ENCODE data around the gene PARP3.
A peak's percentile ranks its signal among the peaks of the same experiment; 100 is the strongest.

PARP3 gene

DNA sequence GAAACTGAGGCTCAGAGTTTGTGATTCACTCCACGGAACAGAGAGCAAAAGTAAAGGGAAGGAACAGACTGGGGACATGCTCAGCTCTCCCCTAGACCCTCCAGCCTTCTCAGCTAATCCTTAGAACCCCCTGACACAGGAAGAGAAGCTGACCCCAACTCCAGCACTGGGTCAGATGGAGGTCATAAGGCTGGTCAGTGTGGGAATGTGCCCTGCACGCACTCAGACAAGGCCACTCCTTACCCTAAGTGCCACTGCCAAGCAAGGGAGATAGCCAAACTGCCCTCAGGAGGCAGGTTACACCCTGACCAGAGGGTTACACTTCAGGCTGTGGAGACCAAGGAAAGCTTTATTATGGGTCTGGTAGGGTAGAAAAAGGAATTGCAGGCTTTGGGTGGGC, 52.4 kb downstream of the PARP3 start:
- DNase-seq = no peak
- H3K9me3 ChIP-seq = no peaks in the 10 kb centered on the region
- H3K4me3 ChIP-seq = peak overlapping the region in 1 of 2 donors; percentile 92
- peaks cover 14 to 42% (median 36%) of the 10 kb centered on the region in 3 donors for H3K36me3 ChIP-seq
- H3K4me1 ChIP-seq = peaks cover 0 to 27% (median 21%) of the 10 kb centered on the region in 4 donors
- H3K27ac ChIP-seq = peak overlapping the region; percentile 85 to 92
- TF ChIP-seq, protein P1, sequence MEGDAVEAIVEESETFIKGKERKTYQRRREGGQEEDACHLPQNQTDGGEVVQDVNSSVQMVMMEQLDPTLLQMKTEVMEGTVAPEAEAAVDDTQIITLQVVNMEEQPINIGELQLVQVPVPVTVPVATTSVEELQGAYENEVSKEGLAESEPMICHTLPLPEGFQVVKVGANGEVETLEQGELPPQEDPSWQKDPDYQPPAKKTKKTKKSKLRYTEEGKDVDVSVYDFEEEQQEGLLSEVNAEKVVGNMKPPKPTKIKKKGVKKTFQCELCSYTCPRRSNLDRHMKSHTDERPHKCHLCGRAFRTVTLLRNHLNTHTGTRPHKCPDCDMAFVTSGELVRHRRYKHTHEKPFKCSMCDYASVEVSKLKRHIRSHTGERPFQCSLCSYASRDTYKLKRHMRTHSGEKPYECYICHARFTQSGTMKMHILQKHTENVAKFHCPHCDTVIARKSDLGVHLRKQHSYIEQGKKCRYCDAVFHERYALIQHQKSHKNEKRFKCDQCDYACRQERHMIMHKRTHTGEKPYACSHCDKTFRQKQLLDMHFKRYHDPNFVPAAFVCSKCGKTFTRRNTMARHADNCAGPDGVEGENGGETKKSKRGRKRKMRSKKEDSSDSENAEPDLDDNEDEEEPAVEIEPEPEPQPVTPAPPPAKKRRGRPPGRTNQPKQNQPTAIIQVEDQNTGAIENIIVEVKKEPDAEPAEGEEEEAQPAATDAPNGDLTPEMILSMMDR (IDR thresholded peaks at IDR 0.05) = no peak
- intact Hi-C loops (cut with DNase I; ENCODE audit: low total_unique reads) = no loop called here
- peaks cover 0 to 15% of the 10 kb centered on the region in 2 donors for H3K27me3 ChIP-seq

DNA sequence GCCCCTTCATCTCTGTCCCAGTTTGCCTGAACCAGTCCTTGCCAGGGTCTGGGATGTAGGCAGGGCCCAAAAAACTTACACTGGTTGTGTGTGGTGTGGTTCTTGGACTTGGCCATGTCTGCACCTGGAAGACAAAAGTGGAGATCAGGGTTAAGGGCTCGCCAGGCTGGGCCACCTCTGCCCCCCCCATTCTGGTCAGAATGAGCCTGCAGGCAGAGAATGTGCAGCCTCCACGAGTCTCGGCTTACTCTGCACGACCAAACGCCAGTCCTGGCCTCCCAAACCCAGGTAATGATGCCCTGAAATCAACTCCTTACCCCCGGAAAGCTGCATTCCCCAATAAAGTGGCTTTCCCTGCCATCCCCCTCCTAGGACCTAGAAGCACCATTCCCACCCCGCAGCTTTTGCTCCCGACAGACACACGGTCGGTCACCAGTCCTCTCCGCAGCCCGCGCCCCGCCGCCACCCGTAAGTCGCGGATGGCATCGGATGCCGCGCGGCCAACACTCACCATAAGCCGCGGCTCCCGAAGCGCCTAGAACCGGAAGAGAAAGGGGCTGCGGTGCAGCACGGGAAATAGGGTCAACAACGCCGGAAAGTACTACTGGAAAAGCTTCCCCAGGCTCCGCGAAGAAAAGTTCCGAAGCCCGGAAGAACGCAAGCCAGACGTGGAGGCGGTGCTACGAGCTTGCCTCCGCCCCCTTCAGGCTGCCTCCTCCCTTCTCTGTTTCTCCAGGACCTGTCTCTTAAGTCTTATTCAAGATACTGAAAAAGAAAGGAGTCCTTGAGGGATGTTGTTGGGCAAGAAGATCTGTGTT, 53.4 kb downstream of the PARP3 start, which contains the start of gene RPL29:
Gene RPL29 (minus strand): TSS at position 550 of the 818 bp plus-strand sequence. CDS start 434 bp downstream, at position 116.
- peaks cover 0 to 24% of the 10 kb centered on the region in 2 donors for H3K27me3 ChIP-seq
- intact Hi-C loops (cut with DNase I; ENCODE audit: low total_unique reads) = no loop called here
- H3K9me3 ChIP-seq = no peaks in the 10 kb centered on the region
- peak within 1 kb of the TSS; percentile 85 to 92 for H3K27ac ChIP-seq
- peaks cover 0 to 26% (median 15%) of the 10 kb centered on the region in 4 donors for H3K4me1 ChIP-seq
- peak; percentile 89 to 95 for DNase-seq
- TF ChIP-seq, protein P1 (IDR thresholded peaks at IDR 0.05) = peak in 1 of 2 experiments; percentile 9
- peaks cover 14 to 42% (median 36%) of the 10 kb centered on the region in 3 donors for H3K36me3 ChIP-seq
- peak within 1 kb of the TSS; percentile 58 to 92 for H3K4me3 ChIP-seq

DNA sequence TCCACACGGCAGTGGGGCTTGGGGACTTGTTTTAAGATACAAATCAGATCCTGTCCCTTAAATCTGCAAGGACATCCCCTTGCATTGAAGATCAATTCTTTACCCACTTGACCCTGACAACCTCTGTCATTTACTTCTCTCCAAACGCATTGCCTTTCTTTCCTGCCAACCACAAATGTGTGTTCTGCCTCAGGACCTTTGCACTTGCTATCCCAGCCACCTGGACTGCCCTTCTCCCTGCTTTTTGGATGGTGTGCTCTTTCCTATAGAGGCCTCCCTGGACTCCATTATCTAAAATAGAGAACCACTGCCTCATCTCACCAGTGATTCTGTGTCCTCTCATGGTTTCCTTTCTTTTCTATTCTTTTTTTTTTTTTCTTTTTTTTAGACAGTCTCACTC, 55.0 kb downstream of the PARP3 start:
- H3K4me1 ChIP-seq = peaks cover 0 to 29% (median 15%) of the 10 kb centered on the region in 4 donors
- H3K9me3 ChIP-seq = no peaks in the 10 kb centered on the region
- DNase-seq = no peak
- H3K4me3 ChIP-seq = no peak overlapping the region
- intact Hi-C loops (cut with DNase I; ENCODE audit: low total_unique reads) = no loop called here
- H3K27me3 ChIP-seq = peaks cover 0 to 29% of the 10 kb centered on the region in 2 donors
- no peak overlapping the region for H3K27ac ChIP-seq
- H3K36me3 ChIP-seq = peaks cover 14 to 28% (median 26%) of the 10 kb centered on the region in 3 donors
- TF ChIP-seq, protein P1 (IDR thresholded peaks at IDR 0.05) = no peak

DNA sequence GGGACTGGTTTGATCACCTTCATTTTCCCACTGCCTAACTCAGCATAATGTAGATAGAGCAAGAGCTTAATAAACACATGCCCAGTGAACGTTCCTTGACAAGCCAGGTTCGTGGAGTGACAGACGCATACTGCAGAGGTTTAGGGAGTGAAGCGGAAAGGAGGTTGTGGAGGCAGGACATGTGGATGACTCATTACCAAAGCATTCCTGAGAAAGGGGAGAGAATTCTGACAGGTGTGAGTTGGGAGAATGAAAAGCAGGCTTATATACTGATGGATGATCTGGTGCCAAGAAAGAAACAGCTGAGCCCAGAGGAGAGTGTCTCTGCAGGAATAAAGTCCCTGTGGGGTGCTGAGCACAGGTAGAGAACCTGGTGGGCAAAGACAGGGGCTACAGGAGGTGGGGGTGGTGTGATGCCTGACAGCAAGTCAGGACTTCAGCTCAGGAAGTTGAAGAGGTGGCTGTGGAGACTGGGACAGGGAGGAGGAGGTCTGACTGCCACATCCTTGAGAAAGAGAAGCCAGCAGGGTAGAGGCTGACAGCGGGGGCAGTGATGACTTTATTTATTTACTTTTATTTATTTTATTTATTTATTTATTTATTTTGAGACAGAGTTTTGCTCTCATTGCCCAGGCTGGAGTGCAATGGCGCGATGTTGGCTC, 55.9 kb downstream of the PARP3 start:
- intact Hi-C loops (cut with DNase I; ENCODE audit: low total_unique reads) = no loop called here
- H3K36me3 ChIP-seq = peaks cover 14 to 19% (median 17%) of the 10 kb centered on the region in 3 donors
- no peak overlapping the region for H3K4me3 ChIP-seq
- peaks cover 0 to 26% (median 15%) of the 10 kb centered on the region in 4 donors for H3K4me1 ChIP-seq
- TF ChIP-seq, protein P1 (IDR thresholded peaks at IDR 0.05) = no peak
- DNase-seq = no peak
- no peak overlapping the region for H3K27ac ChIP-seq
- H3K27me3 ChIP-seq = peaks cover 0 to 29% of the 10 kb centered on the region in 2 donors
- H3K9me3 ChIP-seq = no peaks in the 10 kb centered on the region
